ENCODE results near the gene CELF3. TPM values are rescaled to one million over a fixed set of nuclear protein-coding genes. Genes with fewer than 3 reads are reported as not detected.
"Not testable (repeated sequence)": the region's sequence is repeated elsewhere in the genome, so short reads cannot be mapped to it uniquely, and the experiment has no call there.

The CELF3 gene
- total RNA-seq, 1 experiment from 2014 or later, result not detected

DNA sequence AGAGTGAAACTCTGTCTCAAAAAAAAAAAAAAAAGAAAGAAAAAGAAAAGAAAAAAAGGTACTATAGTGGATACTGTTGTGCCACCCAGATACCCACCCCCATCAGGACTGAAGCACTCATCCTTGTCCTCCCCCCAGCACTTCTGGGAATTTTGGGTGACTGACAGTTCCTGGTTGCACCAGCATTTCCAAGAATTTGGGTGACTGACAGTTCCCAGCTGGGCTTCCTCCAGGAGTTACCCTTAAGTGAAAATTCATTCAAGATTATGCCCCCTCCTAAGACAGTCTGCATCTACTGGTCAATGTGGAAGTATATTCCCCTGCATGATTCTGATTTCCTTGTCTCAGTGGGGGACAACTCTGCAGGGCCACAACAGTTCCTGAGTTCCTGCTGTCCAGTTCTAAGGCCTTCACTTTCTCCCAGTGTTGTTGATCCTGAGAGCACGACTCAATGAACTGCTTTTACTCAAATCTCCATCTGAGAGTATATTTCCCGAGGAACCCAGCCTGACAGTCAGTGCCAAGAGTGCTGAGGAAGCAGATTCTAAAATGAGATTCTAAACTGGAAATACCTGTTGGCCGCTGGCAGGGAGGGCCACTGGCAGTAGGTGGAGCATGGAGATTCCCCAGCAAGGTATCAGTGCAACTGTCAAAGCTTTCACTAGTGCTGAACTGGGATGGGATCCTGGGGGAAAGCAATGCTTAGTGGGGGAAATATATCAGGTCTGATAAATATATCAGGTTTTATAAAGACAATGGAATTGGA, 23.2 kb upstream of the CELF3 start:
- CTCF ChIA-PET, result interaction anchor here (0.7 kb wide), 1 partner anchor 153 kb away, joined by 4 read pairs; no protein-coding TSS in a partner anchor
- H3K4me1 Mint-ChIP-seq (ENCODE audit: low read depth, unreplicated experiment), result peaks cover 17% of the 10 kb centered on the region
- intact Hi-C loops (cut with micrococcal nuclease; ENCODE audit: unreplicated experiment), result loop anchor here (2.0 to 5.0 kb wide), 3 partner anchors 97 to 297 kb away; partner anchors contain the start of gene TUFT1
- H3K4me3 Mint-ChIP-seq (ENCODE audit: low read depth, unreplicated experiment), result no peak overlapping the region
- H3K9me3 Mint-ChIP-seq (ENCODE audit: low read depth, unreplicated experiment), result peaks cover 6% of the 10 kb centered on the region
- no peaks in the 10 kb centered on the region for H3K36me3 Mint-ChIP-seq (ENCODE audit: insufficient read depth, unreplicated experiment)
- TF ChIP-seq, protein P1, sequence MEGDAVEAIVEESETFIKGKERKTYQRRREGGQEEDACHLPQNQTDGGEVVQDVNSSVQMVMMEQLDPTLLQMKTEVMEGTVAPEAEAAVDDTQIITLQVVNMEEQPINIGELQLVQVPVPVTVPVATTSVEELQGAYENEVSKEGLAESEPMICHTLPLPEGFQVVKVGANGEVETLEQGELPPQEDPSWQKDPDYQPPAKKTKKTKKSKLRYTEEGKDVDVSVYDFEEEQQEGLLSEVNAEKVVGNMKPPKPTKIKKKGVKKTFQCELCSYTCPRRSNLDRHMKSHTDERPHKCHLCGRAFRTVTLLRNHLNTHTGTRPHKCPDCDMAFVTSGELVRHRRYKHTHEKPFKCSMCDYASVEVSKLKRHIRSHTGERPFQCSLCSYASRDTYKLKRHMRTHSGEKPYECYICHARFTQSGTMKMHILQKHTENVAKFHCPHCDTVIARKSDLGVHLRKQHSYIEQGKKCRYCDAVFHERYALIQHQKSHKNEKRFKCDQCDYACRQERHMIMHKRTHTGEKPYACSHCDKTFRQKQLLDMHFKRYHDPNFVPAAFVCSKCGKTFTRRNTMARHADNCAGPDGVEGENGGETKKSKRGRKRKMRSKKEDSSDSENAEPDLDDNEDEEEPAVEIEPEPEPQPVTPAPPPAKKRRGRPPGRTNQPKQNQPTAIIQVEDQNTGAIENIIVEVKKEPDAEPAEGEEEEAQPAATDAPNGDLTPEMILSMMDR (IDR thresholded peaks at IDR 0.05; ENCODE audit: unreplicated experiment), result no peak
- no peaks in the 10 kb centered on the region for H3K27me3 Mint-ChIP-seq (ENCODE audit: unreplicated experiment)
- H3K27ac Mint-ChIP-seq (ENCODE audit: unreplicated experiment), result no peak overlapping the region
- no TSS peak for BruUV-seq (replicated peaks)
- DNase-seq, result peak; percentile 75

DNA sequence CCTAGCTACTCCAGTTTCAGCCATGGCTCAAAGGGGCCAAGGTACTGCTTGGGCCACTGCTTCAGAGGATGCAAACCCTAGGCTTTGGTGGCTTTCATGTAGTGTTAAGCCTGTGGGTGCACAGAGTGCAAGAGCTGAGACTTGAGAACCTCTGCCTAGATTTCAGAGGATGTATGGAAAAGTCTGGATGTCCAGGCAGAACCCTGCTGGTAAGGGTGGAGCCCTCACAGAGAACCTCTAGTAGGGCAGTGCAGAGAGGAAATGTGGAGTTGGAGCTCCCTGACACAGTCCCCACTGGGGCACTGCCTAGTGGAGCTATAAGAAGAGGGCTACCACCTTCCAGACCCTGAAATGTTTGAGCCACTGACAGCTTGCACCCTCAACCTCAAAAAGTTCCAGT, 20.9 kb upstream of the CELF3 start:
- intact Hi-C loops (cut with micrococcal nuclease; ENCODE audit: unreplicated experiment), result loop anchor here (5.0 kb wide), 2 partner anchors 195 to 295 kb away; partner anchors contain the start of gene TUFT1
- Mint-ChIP-seq H3K36me3 (ENCODE audit: insufficient read depth, unreplicated experiment) (peaks cover 2% of the 10 kb centered on the region), H3K27me3 (ENCODE audit: unreplicated experiment) (no peaks in the 10 kb centered on the region), H3K4me1 (ENCODE audit: low read depth, unreplicated experiment) (peaks cover 25% of the 10 kb centered on the region), H3K9me3 (ENCODE audit: low read depth, unreplicated experiment) (peaks cover 6% of the 10 kb centered on the region), H3K27ac (ENCODE audit: unreplicated experiment) (no peak overlapping the region), H3K4me3 (ENCODE audit: low read depth, unreplicated experiment) (no peak overlapping the region)
- BruUV-seq (replicated peaks), result no TSS peak
- DNase-seq, result no peak
- CTCF ChIA-PET, result no interaction called here
- TF ChIP-seq, protein P1 (IDR thresholded peaks at IDR 0.05; ENCODE audit: unreplicated experiment), result no peak

DNA sequence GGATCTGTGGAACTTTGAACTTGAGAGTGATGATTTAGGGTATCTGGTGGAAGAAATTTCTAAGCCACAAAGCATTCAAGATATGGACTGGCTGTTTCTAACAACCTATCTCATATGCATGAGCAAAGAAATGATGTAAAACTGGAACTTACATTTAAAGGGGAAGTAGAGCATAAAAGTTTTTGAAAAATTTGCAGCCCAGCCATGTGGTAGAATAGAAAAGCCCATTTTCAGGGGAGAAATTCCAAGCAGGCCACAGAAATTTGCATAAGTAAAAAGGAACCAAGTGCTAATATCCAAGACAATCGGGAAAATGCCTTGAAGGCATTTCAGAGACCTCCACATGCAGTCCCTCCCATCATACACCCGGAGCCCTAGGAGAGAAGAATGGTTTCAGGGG, 20.4 kb upstream of the CELF3 start:
- CTCF ChIA-PET, result no interaction called here

DNA sequence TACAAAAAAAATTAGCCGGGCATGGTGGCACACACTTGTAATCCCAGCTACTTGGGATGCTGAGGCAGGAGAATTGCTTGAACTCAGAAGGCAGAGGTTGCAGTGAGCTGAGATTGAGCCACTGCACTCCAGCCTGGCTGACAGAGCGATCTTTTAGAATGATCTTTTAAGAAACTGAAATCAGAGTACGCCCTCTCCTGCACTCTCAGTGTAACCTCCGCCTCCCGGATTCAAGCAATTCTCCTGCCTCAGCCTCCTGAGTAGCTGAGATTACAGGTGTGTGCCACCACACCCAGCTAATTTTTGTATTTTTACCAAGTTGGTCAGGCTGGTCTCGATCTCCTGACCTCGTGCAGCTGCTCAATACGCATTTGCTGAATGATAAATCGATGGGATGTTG, 17.4 kb upstream of the CELF3 start:
- peaks cover 38% of the 10 kb centered on the region for H3K4me1 Mint-ChIP-seq (ENCODE audit: low read depth, unreplicated experiment)
- intact Hi-C loops (cut with micrococcal nuclease; ENCODE audit: unreplicated experiment), result loop anchor here (2.0 kb wide), 1 partner anchor 139 kb away; no protein-coding TSS in a partner anchor
- not testable (repeated sequence) for H3K4me3 Mint-ChIP-seq (ENCODE audit: low read depth, unreplicated experiment); H3K27me3 Mint-ChIP-seq (ENCODE audit: unreplicated experiment); H3K9me3 Mint-ChIP-seq (ENCODE audit: low read depth, unreplicated experiment); BruUV-seq (replicated peaks); H3K36me3 Mint-ChIP-seq (ENCODE audit: insufficient read depth, unreplicated experiment); DNase-seq; H3K27ac Mint-ChIP-seq (ENCODE audit: unreplicated experiment)
- CTCF ChIA-PET, result interaction anchor here (0.9 to 1.5 kb wide), 5 partner anchors 17 to 103 kb away, joined by 3 to 17 read pairs (median 5); partner anchors contain the start of gene MRPL9

More for the DNA sequence above, 20.4 kb upstream of the CELF3 start:
- no TSS peak for BruUV-seq (replicated peaks)
- H3K9me3 Mint-ChIP-seq (ENCODE audit: low read depth, unreplicated experiment), result peaks cover 6% of the 10 kb centered on the region
- TF ChIP-seq, protein P1 (IDR thresholded peaks at IDR 0.05; ENCODE audit: unreplicated experiment), result no peak
- no peak overlapping the region for H3K27ac Mint-ChIP-seq (ENCODE audit: unreplicated experiment)
- intact Hi-C loops (cut with micrococcal nuclease; ENCODE audit: unreplicated experiment), result loop anchor here (5.0 kb wide), 2 partner anchors 195 to 295 kb away; partner anchors contain the start of gene TUFT1
- no peaks in the 10 kb centered on the region for H3K27me3 Mint-ChIP-seq (ENCODE audit: unreplicated experiment)
- DNase-seq, result no peak
- peaks cover 3% of the 10 kb centered on the region for H3K36me3 Mint-ChIP-seq (ENCODE audit: insufficient read depth, unreplicated experiment)
- peaks cover 30% of the 10 kb centered on the region for H3K4me1 Mint-ChIP-seq (ENCODE audit: low read depth, unreplicated experiment)
- no peak overlapping the region for H3K4me3 Mint-ChIP-seq (ENCODE audit: low read depth, unreplicated experiment)

Data from Calu3 (cell line).